Measurements from ENCODE around the gene TOGARAM1.

The TOGARAM1 gene

GRCh38 chr14:45028107-45028626 lies 66.2 kb downstream of the TOGARAM1 start:
- in situ Hi-C loops (cut with MboI; ENCODE audit: low pct_unique_long_range_greater_than_20kb, low sequenced_read_pairs): no loop called here
- DNase-seq: no peak

DNA sequence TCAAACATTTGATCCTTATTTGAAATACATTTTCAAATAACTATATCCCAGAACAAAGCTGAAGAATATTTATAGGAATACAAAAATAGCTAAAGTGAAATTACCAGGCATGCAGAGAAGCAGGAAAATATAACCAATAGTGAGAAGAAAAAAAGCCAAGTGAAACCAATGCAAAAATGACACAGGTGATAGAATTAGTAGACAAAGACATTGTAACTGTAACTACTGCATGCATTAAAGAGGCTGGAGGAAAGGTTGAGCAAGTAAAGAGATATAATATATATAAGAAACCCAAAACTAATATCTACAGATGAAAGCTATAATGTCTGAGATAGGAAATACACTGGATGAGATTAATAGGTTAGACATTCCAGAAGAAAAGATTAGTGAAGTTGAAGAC lies 72.7 kb downstream of the TOGARAM1 start:
- no peak for DNase-seq
- in situ Hi-C loops (cut with MboI; ENCODE audit: low pct_unique_long_range_greater_than_20kb, low sequenced_read_pairs): no loop called here

- no peak for DNase-seq
- in situ Hi-C loops (cut with MboI; ENCODE audit: low pct_unique_long_range_greater_than_20kb, low sequenced_read_pairs): no loop called here
Measured at GRCh38 chr14:45038256-45038655, 76.3 kb downstream of the TOGARAM1 start.

DNA sequence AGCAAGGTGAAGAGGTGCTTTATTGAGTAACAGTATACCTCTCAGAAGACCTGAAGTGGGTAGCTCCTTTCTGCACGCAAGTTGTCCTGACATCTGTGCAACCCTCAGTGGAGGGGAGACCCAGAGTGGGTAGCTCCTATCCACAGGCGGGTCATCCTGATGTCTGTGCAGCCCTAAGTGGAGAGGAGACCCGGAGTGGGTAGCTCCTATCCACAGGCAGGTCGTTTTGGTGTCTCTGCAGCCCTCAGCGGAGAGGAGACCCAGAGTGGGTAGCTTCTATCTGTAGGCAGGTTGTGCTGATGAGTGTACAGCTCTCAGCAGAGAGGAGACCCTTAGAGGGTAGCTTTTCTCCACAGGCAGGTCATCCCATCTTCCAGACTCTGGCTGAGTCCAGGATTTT lies 76.9 kb downstream of the TOGARAM1 start:
- DNase-seq: peak; percentile 3
- in situ Hi-C loops (cut with MboI; ENCODE audit: low pct_unique_long_range_greater_than_20kb, low sequenced_read_pairs): no loop called here

GRCh38 chr14:45039390-45039789 lies 77.4 kb downstream of the TOGARAM1 start:
- in situ Hi-C loops (cut with MboI; ENCODE audit: low pct_unique_long_range_greater_than_20kb, low sequenced_read_pairs): no loop called here
- no peak for DNase-seq

DNA sequence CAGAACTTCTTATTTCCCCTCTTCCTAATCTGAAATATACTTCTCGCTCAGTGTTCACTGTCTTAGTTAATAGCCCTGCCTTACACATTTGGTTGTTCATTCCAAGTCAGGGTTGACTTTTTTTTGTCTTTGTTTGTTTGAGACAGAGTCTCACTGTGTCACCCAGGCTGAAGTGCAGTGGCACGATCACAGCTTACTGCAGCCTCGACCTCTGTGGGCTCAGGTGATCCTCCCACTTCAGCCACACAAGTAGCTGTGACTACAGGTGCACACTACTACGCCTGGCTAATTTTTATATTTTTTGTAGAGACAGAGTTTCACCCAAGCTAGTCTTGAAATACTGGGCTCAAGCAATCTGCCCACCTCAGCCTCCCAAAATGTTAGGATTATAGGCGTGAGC lies 79.7 kb downstream of the TOGARAM1 start:
- in situ Hi-C loops (cut with MboI; ENCODE audit: low pct_unique_long_range_greater_than_20kb, low sequenced_read_pairs): no loop called here
- no peak for DNase-seq

DNA sequence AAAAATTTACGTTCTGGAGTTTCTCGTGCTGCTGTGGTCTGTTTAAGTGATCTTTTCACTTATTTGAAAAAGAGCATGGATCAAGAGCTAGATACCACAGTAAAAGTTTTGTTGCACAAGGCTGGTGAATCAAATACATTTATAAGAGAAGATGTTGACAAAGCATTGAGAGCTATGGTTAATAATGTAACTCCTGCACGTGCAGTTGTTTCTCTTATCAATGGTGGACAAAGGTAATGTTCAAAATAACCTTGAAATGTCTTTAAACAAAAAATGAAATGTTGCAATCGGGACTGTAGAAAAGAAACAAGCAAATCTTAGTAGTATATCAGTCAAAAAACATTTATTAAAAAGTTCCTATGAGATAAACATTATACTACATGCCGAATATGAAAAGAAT lies 82.6 kb downstream of the TOGARAM1 start:
- no peak for DNase-seq
- in situ Hi-C loops (cut with MboI; ENCODE audit: low pct_unique_long_range_greater_than_20kb, low sequenced_read_pairs): no loop called here

DNA sequence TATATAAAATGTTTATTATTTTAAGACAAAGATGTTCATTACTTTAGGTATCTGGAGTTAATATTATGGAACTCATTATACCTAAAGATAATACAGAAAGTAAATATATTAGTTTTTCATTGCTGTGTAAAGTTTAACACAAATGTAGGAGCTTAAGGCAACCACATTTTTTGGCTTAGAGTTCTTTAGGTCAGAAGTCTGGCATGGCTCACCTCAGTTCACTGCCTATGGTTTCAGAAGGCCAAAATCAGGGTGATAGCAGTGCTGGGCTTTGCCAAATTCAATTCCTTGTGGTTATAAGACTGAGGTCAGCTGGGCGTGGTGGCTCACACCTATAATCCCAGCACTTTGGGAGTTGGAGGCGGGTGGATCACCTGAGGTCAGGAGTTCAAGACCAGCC lies 86.4 kb downstream of the TOGARAM1 start:
- in situ Hi-C loops (cut with MboI; ENCODE audit: low pct_unique_long_range_greater_than_20kb, low sequenced_read_pairs): no loop called here

DNA sequence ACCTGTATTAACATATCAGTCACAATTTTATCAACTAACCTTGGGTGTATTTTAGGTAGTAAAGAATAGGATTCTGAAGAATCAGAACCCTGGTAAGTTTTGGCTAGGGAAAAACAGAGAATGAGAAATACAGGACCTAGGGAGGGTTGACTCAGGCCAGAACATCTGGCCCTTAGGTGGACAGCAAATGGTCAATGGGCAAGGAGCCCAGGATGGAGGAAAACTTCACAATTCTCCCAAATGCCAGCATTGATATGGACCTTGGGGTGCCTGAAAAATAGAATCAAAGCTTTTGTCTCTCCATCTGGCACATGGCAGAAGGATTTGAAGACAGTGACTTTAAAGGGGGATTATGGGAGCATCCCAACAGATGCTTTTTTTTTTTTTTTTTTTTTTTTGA lies 89.2 kb downstream of the TOGARAM1 start:
- in situ Hi-C loops (cut with MboI; ENCODE audit: low pct_unique_long_range_greater_than_20kb, low sequenced_read_pairs): no loop called here
- no peak for DNase-seq

More for the DNA sequence above, 86.4 kb downstream of the TOGARAM1 start:
- no peak for DNase-seq

DNA sequence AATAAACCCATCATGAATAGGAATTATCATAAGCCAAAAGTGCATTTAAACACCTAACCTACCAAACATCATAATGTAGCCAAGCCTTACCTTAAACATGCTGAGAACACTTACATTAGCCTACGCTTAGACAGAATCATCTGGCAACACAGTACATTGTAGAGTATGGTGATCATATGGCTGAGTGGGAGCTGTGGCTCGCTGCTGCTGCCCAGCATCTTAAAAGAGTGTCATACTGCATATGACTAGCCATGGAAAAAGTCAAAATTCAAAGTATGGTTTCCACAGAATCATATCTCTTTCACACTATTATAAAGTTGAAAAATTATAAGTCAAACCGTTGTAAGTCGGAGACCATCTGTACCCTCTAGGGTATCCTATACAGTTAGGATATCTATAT lies 89.9 kb downstream of the TOGARAM1 start:
- in situ Hi-C loops (cut with MboI; ENCODE audit: low pct_unique_long_range_greater_than_20kb, low sequenced_read_pairs): no loop called here
- no peak for DNase-seq

DNA sequence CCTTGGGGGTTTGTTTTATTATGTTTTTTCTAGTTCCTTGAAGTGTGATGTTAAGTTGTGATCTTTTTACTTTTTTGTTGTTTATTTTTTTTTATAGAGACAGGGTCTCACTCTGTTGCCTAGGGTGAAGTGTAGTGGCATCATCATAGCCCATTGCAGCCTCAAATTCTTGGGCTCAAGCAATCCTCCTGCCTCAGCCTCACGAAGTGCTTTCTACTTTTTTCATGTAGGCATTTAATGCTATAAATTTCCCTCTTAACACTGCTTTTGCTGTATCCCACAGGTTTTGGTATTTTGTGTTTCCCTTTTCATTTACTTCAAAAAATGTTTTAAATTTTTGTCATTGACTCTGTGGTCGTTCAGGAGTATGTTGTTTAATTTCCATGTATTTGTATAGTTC lies 95.4 kb downstream of the TOGARAM1 start:
- in situ Hi-C loops (cut with MboI; ENCODE audit: low pct_unique_long_range_greater_than_20kb, low sequenced_read_pairs): no loop called here
- DNase-seq: no peak

DNA sequence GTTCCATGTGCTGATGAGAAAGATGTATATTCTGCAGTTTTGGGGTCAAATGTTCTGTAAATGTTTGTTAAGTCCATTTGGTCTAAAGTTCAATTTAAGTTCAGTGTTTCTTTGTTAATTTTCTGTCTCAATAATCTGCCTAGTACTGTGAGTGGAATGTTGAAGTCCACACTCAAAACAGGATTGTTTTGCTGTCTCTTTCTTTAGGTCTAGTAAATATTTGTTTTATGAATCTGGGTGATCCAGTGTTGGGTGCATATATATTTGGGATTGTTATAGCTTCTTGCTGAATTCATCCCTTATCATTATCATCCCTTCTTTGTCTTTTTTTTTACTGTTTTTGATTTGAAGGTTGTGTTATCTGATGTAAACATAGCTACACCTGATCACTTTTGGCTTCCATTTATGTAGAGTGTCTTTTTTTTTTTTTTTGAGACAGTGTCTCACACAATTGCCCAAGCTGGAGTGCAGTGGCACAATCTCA lies 95.9 kb downstream of the TOGARAM1 start:
- in situ Hi-C loops (cut with MboI; ENCODE audit: low pct_unique_long_range_greater_than_20kb, low sequenced_read_pairs): no loop called here

GRCh38 chr14:45060551-45060950 lies 98.6 kb downstream of the TOGARAM1 start:
- in situ Hi-C loops (cut with MboI; ENCODE audit: low pct_unique_long_range_greater_than_20kb, low sequenced_read_pairs): no loop called here
- no peak for DNase-seq

More for the DNA sequence above, 95.9 kb downstream of the TOGARAM1 start:
- no peak for DNase-seq

- DNase-seq: no peak
- in situ Hi-C loops (cut with MboI; ENCODE audit: low pct_unique_long_range_greater_than_20kb, low sequenced_read_pairs): no loop called here
Measured at GRCh38 chr14:45065540-45065939, 103.5 kb downstream of the TOGARAM1 start.

DNA sequence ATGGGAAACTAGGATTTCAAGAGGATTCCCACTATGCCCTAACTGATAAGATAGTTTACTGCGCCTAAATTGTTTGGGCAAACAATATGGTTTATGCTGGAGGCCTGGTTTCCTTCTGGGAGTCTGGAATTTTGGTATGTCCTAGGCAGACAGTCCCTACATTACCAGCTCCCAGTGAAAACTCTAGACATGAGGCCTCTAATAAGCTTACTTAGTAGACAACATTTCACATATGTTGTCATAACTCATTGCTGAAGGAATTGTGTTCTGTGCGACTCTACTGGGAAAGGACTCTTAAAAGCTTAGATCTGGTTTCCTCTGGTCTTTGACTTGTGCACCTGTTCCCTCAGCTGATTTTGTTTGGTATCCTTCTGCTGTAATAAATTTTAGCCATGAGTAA lies 104.0 kb downstream of the TOGARAM1 start:
- in situ Hi-C loops (cut with MboI; ENCODE audit: low pct_unique_long_range_greater_than_20kb, low sequenced_read_pairs): no loop called here
- DNase-seq: no peak

GRCh38 chr14:45066667-45067066 lies 104.7 kb downstream of the TOGARAM1 start:
- no peak for DNase-seq
- in situ Hi-C loops (cut with MboI; ENCODE audit: low pct_unique_long_range_greater_than_20kb, low sequenced_read_pairs): no loop called here

DNA sequence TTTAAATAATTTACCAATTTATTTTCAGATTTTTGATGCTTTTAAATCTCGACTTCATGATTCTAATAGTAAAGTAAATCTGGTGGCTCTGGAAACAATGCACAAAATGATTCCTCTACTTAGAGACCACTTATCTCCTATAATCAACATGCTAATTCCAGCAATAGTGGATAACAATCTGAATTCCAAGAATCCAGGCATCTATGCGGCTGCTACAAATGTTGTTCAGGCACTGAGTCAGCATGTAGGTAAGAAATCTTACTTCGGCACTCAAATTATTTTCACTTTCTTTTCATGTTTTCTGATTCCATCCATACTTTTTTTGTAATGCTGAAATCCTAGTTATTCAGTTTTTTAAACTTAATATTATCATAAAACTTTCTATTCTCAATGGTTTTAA lies 106.4 kb downstream of the TOGARAM1 start:
- no peak for DNase-seq
- in situ Hi-C loops (cut with MboI; ENCODE audit: low pct_unique_long_range_greater_than_20kb, low sequenced_read_pairs): no loop called here

DNA sequence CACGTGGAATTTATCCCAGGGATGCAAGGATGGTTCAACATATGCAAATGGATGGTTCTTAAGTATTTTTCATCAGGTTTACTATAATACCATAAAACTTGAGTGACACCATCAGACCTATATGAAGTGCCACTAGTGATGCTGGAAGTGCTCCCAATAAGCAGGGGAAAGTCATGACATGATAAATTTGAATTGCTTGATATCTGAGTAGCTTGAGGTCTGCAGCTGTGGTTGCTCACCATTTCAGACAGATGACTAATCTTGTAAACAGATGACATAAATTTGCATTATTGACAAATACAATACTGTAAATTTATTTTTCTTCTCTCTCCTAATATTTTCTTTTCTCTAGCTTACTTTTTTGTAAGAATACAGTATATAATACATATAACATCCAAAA lies 108.2 kb downstream of the TOGARAM1 start:
- DNase-seq: no peak
- in situ Hi-C loops (cut with MboI; ENCODE audit: low pct_unique_long_range_greater_than_20kb, low sequenced_read_pairs): no loop called here

- in situ Hi-C loops (cut with MboI; ENCODE audit: low pct_unique_long_range_greater_than_20kb, low sequenced_read_pairs): no loop called here
- no peak for DNase-seq
Measured at GRCh38 chr14:45072126-45072525, 110.1 kb downstream of the TOGARAM1 start.

DNA sequence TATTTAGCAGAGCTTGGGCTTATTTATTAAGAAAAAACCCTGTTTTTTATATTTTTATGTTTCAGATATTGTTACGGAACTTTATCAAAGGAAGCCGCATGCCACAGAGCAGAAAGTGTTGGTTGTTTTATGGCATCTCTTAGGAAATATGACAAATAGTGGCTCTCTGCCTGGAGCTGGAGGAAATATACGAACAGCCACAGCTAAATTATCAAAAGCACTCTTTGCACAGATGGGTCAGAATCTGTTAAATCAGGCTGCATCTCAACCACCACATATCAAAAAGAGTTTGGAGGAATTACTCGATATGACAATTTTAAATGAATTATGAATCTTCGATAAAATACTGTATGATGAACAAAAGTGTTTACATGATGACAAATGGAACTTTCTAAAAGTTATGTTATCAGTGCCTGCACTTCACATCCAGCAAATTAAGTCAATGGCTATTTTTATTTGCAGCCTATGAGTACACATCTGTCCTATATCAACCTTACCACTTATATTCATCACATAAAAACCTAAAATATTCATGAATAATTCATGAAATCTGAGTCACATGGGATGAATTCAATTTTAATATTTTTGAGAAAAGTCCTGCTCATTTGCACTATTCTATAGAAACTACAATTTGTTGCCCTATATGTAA lies 111.4 kb downstream of the TOGARAM1 start:
- DNase-seq: no peak
- in situ Hi-C loops (cut with MboI; ENCODE audit: low pct_unique_long_range_greater_than_20kb, low sequenced_read_pairs): no loop called here

DNA sequence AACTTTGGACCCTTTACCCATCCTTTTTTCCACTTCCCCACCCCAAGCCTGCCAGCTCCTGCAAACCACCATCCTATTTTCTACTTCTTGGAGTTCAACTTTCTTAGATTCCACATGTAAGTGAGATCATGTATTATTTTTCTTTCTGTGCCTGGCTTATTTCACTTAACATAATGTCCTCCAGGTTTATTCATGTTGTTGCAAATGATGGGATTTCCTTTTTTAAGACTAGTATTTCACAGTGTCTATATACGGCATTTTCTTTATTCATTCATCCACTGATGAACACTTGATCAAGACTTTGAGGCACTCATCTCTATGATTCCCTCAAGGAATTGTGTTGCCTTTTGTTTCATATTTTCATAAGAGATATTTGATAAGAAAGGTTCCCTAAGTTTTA lies 116.3 kb downstream of the TOGARAM1 start:
- in situ Hi-C loops (cut with MboI; ENCODE audit: low pct_unique_long_range_greater_than_20kb, low sequenced_read_pairs): no loop called here
- no peak for DNase-seq

All from KBM-7 (cell line).